ENCODE data around the gene ZNF805. TPM values are rescaled to one million over a fixed set of nuclear protein-coding genes. Genes with fewer than 3 reads are reported as not detected.
"Not testable (repeated sequence)": the region's sequence is repeated elsewhere in the genome, so short reads cannot be mapped to it uniquely, and the experiment has no call there.

The ZNF805 gene
- total RNA-seq, 2 experiments from 2014 or later = 9.8 to 10.0 TPM

DNA sequence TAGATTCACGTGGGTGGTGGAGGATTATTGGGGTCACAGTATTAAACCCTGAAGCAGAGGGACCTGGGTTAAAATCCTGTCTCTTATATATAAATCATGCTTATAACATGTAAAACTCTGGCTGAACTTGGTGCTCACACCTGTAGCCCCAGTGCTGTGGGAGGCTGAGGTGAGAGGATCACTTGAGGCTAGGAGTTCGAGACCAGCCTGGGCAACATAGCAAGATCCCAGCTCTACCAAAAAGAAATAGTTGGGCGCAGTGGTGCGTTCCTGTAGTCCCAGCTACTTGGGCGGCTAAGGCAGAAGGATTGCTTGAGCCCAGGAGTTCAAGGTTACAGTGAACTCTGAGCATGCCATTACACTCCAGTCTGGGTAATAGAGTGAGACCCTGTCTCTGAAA lies 2.4 kb downstream of the ZNF805 start:
- Mint-ChIP-seq H3K27me3 (no peaks in the 10 kb centered on the region), H3K4me3 (no peak overlapping the region), H3K36me3 (ENCODE audit: low read depth) (peaks cover 43% of the 10 kb centered on the region), H3K27ac (no peak overlapping the region), H3K9me3 (peaks cover 3% of the 10 kb centered on the region), H3K4me1 (peaks cover 25% of the 10 kb centered on the region)
- POLR2A ChIA-PET = interaction anchor here (1.0 kb wide), 1 partner anchor 78 kb away, joined by 3 read pairs; no protein-coding TSS in a partner anchor
- no peak for DNase-seq
- CTCF ChIA-PET = no interaction called here

DNA sequence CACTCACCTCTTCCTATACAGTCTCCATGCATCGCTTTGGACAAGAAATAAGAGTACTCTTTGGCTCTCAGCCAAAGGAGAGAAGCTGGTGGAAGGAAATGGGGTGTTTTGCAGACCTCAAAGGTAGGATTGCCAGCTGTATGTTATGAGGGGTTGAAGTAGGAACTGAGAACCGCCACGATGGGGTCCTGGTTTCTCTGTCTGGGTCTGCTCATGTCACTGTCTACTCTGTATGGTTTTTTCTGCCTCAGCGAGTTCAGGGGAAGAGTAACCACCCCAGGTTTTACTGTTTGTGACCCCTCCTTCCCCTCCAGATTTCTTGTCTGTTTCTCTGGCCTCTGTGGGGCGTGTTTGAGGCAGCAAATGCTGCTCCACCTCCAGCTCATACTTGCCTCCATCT lies 4.1 kb downstream of the ZNF805 start:
- CTCF ChIA-PET = no interaction called here
- Mint-ChIP-seq H3K27ac (no peak overlapping the region), H3K27me3 (no peaks in the 10 kb centered on the region), H3K36me3 (ENCODE audit: low read depth) (peaks cover 57% of the 10 kb centered on the region), H3K4me3 (no peak overlapping the region), H3K4me1 (peaks cover 25% of the 10 kb centered on the region), H3K9me3 (peaks cover 3% of the 10 kb centered on the region)
- DNase-seq = no peak
- POLR2A ChIA-PET = no interaction called here

DNA sequence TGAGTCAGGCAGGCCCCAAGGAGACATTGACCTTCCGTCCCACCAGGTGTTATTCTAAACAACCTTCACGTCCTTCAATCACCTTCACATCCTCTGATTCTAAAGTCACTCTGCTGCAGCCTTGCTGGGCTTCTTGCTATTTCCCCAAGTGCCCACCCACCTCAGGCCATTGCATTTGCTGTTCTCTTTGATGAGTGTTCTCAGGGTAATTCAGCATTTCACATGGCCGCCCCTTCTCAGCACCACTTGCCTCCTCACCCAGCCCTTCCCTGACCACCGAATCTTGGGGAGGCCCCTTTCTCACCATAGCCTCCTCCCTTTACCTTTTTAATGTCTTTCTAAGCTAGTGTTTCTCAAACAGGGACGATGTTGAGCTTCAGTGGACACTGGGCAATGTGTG lies 4.6 kb downstream of the ZNF805 start:
- POLR2A ChIA-PET = no interaction called here
- DNase-seq = no peak
- peaks cover 4% of the 10 kb centered on the region for H3K9me3 Mint-ChIP-seq
- peaks cover 23% of the 10 kb centered on the region for H3K4me1 Mint-ChIP-seq
- H3K27me3 Mint-ChIP-seq = no peaks in the 10 kb centered on the region
- no peak overlapping the region for H3K4me3 Mint-ChIP-seq
- H3K36me3 Mint-ChIP-seq (ENCODE audit: low read depth) = peaks cover 58% of the 10 kb centered on the region
- no peak overlapping the region for H3K27ac Mint-ChIP-seq
- CTCF ChIA-PET = no interaction called here

DNA sequence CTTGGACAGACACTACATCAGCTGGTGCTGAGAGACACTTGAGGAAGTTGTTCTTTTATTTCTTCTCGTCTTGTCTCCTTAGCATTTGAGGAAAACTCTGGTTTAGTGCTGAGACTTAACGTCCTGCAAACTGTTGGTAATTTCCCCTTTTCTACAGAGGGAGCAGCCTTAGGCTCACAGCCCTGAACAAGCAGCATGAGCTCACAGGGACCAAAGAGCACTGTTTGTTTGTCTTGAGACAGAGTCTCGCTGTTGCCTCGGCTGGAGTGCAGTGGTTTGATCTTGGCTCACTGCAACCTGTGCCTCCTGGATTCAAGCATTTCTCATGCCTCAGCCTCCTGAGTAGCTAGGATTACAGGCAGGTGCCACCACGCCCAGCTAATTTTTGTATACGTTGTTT lies 5.5 kb downstream of the ZNF805 start:
- ChIA-PET CTCF (no interaction called here), POLR2A (no interaction called here)
- H3K9me3 Mint-ChIP-seq = peaks cover 8% of the 10 kb centered on the region
- no peak overlapping the region for H3K27ac Mint-ChIP-seq
- peaks cover 63% of the 10 kb centered on the region for H3K36me3 Mint-ChIP-seq (ENCODE audit: low read depth)
- DNase-seq = no peak
- no peaks in the 10 kb centered on the region for H3K27me3 Mint-ChIP-seq
- no peak overlapping the region for H3K4me3 Mint-ChIP-seq
- H3K4me1 Mint-ChIP-seq = peaks cover 19% of the 10 kb centered on the region

DNA sequence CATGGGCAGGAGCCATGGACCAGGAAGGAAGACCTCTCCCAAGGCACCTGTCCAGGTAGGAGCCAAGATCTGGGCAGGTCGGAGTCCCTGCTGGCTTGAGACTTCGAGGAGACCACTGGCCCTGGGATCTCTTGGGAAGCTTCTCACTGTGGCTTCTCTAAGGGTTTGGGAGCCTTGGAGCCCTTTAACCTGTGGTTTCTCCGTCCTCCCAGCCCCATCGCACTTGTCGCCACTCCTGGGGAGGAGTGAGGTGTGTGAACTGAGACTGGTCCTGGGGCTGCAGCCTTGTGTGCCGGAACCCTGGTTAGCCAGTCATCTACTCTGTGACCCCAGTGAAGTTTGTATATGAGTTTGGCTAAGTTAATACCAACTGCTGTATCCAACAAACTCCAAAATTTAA lies 8.2 kb downstream of the ZNF805 start:
- ChIA-PET CTCF (no interaction called here), POLR2A (no interaction called here)
- H3K27me3 Mint-ChIP-seq = no peaks in the 10 kb centered on the region
- peaks cover 87% of the 10 kb centered on the region for H3K36me3 Mint-ChIP-seq (ENCODE audit: low read depth)
- no peak overlapping the region for H3K4me3 Mint-ChIP-seq
- no peaks in the 10 kb centered on the region for H3K4me1 Mint-ChIP-seq
- no peak overlapping the region for H3K27ac Mint-ChIP-seq
- H3K9me3 Mint-ChIP-seq = peaks cover 23% of the 10 kb centered on the region
- no peak for DNase-seq

DNA sequence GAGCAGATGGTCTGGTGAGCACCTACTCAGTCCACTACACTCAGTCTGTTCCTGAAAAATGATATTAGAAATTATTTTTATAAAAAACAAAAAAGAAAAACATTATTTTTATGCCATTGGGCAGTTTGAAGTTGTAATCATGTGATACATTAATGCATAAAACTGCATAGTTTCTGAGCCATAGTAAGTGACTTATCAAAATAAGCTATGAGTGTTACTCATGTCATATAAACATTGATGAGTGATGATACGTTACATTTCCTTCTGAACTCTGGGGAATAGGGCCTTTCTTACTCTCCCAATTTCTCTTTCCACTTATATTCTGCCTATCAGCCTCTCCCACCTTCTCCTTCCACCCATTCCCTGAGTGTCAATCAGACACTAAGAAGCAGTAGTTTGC lies 8.9 kb downstream of the ZNF805 start:
- Mint-ChIP-seq H3K27ac (no peak overlapping the region), H3K4me1 (no peaks in the 10 kb centered on the region)
- POLR2A ChIA-PET = no interaction called here

DNA sequence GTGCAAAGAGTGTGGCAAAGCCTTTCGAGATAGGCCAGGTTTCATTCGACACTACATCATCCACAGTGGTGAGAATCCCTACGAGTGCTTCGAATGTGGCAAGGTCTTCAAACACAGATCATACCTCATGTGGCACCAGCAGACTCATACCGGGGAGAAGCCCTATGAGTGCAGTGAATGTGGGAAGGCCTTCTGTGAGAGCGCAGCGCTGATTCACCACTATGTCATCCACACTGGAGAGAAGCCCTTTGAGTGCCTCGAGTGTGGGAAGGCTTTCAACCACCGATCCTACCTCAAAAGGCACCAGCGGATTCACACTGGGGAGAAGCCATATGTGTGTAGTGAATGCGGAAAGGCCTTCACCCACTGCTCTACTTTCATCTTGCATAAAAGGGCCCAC lies 13.3 kb downstream of the ZNF805 start:
- not testable (repeated sequence) for DNase-seq
- H3K36me3 Mint-ChIP-seq (ENCODE audit: low read depth) = peaks cover 77% of the 10 kb centered on the region

More for the DNA sequence above, 8.9 kb downstream of the ZNF805 start:
- Mint-ChIP-seq H3K36me3 (ENCODE audit: low read depth) (peaks cover 88% of the 10 kb centered on the region), H3K27me3 (no peaks in the 10 kb centered on the region), H3K9me3 (peaks cover 28% of the 10 kb centered on the region), H3K4me3 (no peak overlapping the region)
- CTCF ChIA-PET = no interaction called here
- no peak for DNase-seq

DNA sequence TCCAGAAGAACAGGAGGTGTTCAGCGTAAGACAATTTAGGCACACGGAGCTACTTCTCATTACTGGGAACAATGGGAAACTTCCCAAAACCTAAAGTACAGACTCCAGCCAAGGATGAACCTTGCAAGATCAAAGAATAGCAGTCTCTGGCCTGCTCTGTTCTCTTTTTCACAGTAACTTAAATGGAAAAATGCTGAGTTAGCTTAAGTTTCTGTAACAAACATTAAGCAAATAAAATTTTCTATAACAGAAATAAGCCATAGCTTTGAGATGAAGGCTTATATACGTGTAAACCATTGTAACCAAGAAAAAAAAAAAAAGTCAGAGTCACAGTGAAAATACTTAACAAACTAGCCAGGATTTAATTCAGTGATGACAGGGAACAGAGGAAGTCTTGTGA lies 21.6 kb downstream of the ZNF805 start:
- Mint-ChIP-seq H3K36me3 (ENCODE audit: low read depth) (peaks cover 45% of the 10 kb centered on the region), H3K27ac (no peak overlapping the region), H3K27me3 (no peaks in the 10 kb centered on the region), H3K4me1 (no peaks in the 10 kb centered on the region), H3K9me3 (peaks cover 44% of the 10 kb centered on the region), H3K4me3 (no peak overlapping the region)
- DNase-seq = no peak
- ChIA-PET CTCF (no interaction called here), POLR2A (interaction anchor here (1.1 to 1.5 kb wide), 2 partner anchors 18 to 59 kb away, joined by 3 read pairs; partner anchors contain the start of gene ZNF460)

More for the DNA sequence above, 13.3 kb downstream of the ZNF805 start:
- POLR2A ChIA-PET, H3K4me1 Mint-ChIP-seq, H3K27me3 Mint-ChIP-seq, CTCF ChIA-PET, H3K27ac Mint-ChIP-seq, H3K4me3 Mint-ChIP-seq: not testable (repeated sequence)
- H3K9me3 Mint-ChIP-seq = peaks cover 39% of the 10 kb centered on the region

DNA sequence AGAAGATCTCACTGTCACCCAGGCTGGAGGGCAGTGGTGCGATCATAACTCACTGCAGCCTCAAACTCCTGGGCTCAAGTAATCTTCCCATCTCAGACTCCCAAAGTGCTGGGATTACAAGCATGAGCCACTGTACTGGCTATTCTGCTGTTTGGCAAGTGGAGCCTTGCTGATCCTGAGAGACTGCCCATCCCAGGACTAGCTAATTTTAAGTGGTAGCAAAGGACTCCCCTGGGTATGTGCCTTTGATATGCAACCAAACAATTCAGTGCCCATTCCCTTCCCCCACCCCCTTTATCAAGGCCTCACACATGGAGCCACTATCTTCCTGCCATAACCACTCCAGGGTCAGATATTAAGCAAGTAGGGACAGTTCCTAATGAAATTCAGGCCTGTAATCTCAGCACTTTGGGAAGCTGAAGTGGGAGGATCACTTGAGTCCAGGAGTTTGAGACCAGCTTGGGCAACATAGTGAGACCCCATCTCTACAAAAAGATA lies 22.9 kb downstream of the ZNF805 start:
- Mint-ChIP-seq H3K9me3 (peaks cover 44% of the 10 kb centered on the region), H3K36me3 (ENCODE audit: low read depth) (peaks cover 44% of the 10 kb centered on the region), H3K4me1 (no peaks in the 10 kb centered on the region), H3K27me3 (no peaks in the 10 kb centered on the region), H3K4me3 (no peak overlapping the region), H3K27ac (no peak overlapping the region)
- DNase-seq = no peak
- ChIA-PET CTCF (no interaction called here), POLR2A (interaction anchor here (1.5 kb wide), 1 partner anchor 58 kb away, joined by 3 read pairs; no protein-coding TSS in a partner anchor)

DNA sequence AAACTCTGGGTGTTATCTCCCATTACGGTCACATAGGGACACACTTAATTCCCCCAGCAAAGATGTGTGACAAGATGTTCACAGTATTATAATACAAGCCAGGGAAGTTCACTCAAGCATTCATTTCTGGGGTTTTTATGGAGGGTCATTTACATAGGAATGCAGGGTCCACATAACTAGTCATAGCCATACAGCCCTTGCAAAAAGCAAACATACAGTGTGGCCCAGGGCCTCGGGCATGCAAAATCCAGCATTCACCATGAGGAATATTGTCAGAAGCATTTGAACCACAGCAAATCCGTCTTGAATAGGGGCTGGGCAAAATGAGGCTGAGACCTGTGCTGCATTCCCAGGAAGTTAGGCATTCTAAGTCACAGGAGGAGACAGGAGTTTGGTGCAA lies 26.9 kb downstream of the ZNF805 start:
- no peak overlapping the region for H3K4me3 Mint-ChIP-seq
- no peaks in the 10 kb centered on the region for H3K4me1 Mint-ChIP-seq
- peaks cover 24% of the 10 kb centered on the region for H3K36me3 Mint-ChIP-seq (ENCODE audit: low read depth)
- H3K27ac Mint-ChIP-seq = no peak overlapping the region
- no peak for DNase-seq
- H3K9me3 Mint-ChIP-seq = peaks cover 29% of the 10 kb centered on the region
- H3K27me3 Mint-ChIP-seq = no peaks in the 10 kb centered on the region
- CTCF ChIA-PET = no interaction called here
- POLR2A ChIA-PET = no interaction called here

DNA sequence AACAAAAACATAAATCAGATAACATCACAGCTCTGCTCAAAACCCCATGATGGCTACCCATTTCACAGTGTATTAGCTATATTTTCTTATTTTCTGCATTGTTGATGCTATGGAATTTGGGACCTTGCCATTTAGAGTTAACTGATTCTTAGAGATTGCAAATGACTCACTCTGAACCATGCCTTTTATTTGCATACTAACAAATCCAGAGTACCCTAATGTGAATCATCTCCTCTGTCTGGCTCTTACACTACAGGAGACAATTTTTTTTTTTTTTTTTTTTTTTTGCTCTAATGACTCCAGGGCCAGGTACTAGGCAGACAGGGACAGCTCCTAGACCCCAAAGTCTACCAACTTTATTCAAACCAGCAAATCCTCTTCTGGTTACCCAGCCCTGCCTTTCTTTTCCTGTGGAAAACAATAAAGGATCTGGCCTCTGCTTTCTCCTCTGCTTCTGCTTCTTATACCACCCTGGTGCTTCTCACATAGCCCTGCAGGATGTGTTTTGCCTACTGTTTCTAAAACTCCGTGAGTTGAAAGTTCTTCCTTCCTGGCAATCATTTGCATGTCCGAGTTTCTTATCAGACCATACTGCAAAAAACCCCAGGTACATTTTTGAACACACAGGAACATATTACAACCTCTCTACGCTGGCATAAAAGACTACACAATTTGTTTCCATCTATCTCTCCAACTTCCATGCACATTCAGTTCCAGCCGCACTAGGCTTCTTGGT lies 29.3 kb downstream of the ZNF805 start:
- ChIA-PET POLR2A (no interaction called here), CTCF (no interaction called here)
- Mint-ChIP-seq H3K36me3 (ENCODE audit: low read depth) (peaks cover 38% of the 10 kb centered on the region), H3K27ac (no peak overlapping the region), H3K9me3 (peaks cover 26% of the 10 kb centered on the region), H3K4me3 (no peak overlapping the region), H3K4me1 (no peaks in the 10 kb centered on the region), H3K27me3 (no peaks in the 10 kb centered on the region)
- DNase-seq = no peak

DNA sequence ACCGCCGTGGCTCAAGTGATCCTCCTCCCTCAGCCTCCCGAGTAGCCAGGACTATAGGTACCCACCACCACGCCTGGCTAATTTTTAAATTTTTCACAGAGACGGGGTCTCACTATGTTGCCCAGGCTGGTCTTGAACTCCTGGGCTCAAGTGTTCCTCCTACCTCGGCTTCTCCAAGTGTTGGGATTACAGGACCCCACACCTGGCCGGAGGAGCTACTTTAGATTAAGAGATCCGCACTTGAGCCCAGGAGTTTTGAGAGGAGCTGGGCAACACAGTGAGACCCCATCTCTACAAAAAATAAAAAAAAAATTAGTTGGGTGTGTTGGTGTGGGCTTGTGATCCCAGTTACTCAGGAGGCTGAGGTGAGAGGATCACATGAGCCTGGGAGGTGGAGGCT lies 30.8 kb downstream of the ZNF805 start:
- H3K4me3 Mint-ChIP-seq = no peak overlapping the region
- ChIA-PET CTCF (no interaction called here), POLR2A (no interaction called here)
- no peak overlapping the region for H3K27ac Mint-ChIP-seq
- peaks cover 35% of the 10 kb centered on the region for H3K36me3 Mint-ChIP-seq (ENCODE audit: low read depth)
- H3K4me1 Mint-ChIP-seq = no peaks in the 10 kb centered on the region
- no peaks in the 10 kb centered on the region for H3K27me3 Mint-ChIP-seq
- H3K9me3 Mint-ChIP-seq = peaks cover 13% of the 10 kb centered on the region
- no peak for DNase-seq

DNA sequence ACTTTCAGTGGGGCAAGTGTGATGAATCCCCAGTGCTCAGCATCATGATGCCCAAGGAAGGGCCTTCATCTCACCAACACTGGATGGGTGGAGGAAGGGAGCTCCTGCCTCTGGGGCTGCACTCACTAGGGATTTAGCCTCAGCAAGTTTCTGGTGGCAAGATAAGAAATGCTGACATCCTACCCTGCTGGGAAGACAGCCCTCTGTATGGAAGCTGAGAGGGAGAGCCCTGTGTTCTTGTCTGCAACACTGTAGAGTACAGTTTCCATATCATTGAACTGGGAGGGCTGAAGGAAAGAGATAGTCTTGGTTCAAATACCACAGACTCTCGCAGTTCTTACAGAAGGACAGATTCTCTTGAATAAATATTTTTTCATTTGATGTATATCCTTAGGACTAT lies 32.6 kb downstream of the ZNF805 start:
- POLR2A ChIA-PET = no interaction called here
- Mint-ChIP-seq H3K27ac (no peak overlapping the region), H3K4me1 (no peaks in the 10 kb centered on the region), H3K9me3 (peaks cover 6% of the 10 kb centered on the region), H3K36me3 (ENCODE audit: low read depth) (peaks cover 31% of the 10 kb centered on the region), H3K27me3 (no peaks in the 10 kb centered on the region), H3K4me3 (no peak overlapping the region)
- DNase-seq = no peak
- CTCF ChIA-PET = no interaction called here

DNA sequence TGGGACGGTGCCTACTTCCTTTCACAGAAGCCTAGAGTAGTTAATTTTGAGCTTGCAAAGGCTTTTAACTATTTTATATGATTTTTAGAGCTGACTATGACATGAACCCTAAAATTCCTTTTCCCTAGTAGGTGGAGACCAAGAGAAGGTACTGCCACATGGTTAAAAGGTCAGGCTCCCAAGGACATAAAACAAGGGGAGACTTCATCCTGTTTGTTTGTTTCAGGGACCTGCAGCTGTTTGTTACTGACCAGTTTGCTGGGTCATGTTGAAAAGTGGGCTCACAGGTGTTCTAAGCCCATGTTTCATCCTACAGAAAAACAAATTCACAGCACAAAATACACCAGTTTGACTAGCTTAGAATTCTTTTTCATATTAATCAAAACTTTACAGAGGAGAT lies 36.0 kb downstream of the ZNF805 start:
- no peaks in the 10 kb centered on the region for H3K27me3 Mint-ChIP-seq
- ChIA-PET CTCF (no interaction called here), POLR2A (interaction anchor here (1.3 kb wide), 1 partner anchor 44 kb away, joined by 3 read pairs; the partner anchor contains the start of gene ZNF543)
- no peak overlapping the region for H3K27ac Mint-ChIP-seq
- no peak overlapping the region for H3K4me3 Mint-ChIP-seq
- H3K4me1 Mint-ChIP-seq = peaks cover 5% of the 10 kb centered on the region
- no peak for DNase-seq
- peaks cover 37% of the 10 kb centered on the region for H3K36me3 Mint-ChIP-seq (ENCODE audit: low read depth)
- H3K9me3 Mint-ChIP-seq = peaks cover 9% of the 10 kb centered on the region
